Cardiac fibroblast (primary cell): ENCODE data around the gene PANK4.

Source experiments
- DNase-seq, 2 donors: peaks; one replicate each; pipeline versions ENCODE4 v3.0.0 to v3.0.0-alpha.2; 2010; ENCODE audit warnings: low read depth in 2 of 2
- H3K4me3 ChIP-seq, 2 donors: replicated peaks in 1 of 2; 1 replicate in 1 of 2; 2 replicates in 1 of 2; pipeline ENCODE4 v1.5.1; 2011; ENCODE audit warnings: low read depth in 2 of 2, low read length in 2 of 2, mild to moderate bottlenecking in 2 of 2, moderate library complexity in 1 of 2
- TF ChIP-seq, protein P1 (sequence below): IDR thresholded peaks from one replicate; pipeline ENCODE4 v1.5.1; 2011; ENCODE audit warnings: low read depth, mild to moderate bottlenecking, low read length, inconsistent platforms

Gene PANK4

GRCh38 chr1:2468540-2468939, 57.9 kb downstream of the PANK4 start:
- TF ChIP-seq, protein P1, sequence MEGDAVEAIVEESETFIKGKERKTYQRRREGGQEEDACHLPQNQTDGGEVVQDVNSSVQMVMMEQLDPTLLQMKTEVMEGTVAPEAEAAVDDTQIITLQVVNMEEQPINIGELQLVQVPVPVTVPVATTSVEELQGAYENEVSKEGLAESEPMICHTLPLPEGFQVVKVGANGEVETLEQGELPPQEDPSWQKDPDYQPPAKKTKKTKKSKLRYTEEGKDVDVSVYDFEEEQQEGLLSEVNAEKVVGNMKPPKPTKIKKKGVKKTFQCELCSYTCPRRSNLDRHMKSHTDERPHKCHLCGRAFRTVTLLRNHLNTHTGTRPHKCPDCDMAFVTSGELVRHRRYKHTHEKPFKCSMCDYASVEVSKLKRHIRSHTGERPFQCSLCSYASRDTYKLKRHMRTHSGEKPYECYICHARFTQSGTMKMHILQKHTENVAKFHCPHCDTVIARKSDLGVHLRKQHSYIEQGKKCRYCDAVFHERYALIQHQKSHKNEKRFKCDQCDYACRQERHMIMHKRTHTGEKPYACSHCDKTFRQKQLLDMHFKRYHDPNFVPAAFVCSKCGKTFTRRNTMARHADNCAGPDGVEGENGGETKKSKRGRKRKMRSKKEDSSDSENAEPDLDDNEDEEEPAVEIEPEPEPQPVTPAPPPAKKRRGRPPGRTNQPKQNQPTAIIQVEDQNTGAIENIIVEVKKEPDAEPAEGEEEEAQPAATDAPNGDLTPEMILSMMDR = no peak
- no peak for DNase-seq

DNA sequence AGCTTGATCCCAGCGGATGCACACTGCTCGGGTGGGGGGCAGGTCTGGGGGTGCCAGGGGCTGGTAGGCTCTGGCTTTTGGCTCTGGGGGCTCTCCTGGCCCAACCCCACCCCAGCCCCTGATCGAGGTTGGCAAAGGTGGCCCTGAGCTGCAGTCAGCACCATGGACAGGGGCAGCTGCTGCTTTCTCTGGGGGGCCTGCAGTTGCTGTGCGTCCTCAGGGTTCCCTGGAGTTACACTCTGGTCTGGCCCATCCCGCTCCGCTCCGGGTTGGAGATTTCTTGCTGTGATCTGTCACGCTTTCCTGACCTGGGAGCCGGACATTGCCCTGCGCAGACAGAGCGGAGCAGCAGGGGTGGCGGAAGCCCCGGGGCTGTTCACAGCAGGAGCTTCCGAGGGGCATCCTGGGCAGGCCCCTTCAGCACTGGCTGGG, 58.3 kb downstream of the PANK4 start:
- no peak overlapping the region for H3K4me3 ChIP-seq
- TF ChIP-seq, protein P1 = no peak
- DNase-seq = peak; percentile 11 to 31

More at GRCh38 chr1:2468540-2468939, 57.9 kb downstream of the PANK4 start:
- H3K4me3 ChIP-seq = no peak overlapping the region

DNA sequence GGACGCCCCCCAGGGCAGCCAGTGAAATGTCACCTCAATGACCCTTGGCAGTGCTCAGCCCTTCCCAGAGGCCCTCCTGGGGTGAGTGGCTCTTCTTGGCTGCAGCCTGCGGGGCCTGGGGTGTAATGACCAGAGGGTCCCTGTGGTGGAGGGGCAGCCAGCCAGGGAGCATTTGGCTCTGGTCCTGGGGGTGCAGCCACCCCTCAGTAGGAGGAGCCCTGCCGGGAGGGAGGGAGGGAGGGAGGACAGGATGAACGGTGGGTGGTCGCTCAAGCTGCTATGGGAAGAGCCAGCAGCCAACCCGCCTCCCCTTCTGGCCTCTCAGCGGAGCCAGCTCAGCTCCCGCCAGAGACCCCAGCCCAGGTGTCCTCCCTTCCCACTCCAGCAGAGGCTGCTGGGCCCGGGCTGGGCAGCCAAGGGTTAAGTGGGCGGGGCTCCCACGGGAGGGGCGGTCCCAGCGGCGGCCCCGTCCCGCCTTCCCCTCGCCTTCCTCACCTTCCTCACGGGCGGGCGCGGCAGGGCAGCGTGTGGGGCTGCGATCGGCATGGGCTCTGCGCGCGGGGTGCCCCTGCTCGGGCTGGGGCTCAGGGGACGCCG, 59.3 kb downstream of the PANK4 start:
- H3K4me3 ChIP-seq = no peak overlapping the region
- DNase-seq = no peak
- TF ChIP-seq, protein P1 = no peak

GRCh38 chr1:2466270-2466665, 60.1 kb downstream of the PANK4 start:
- TF ChIP-seq, protein P1 = no peak
- no peak for DNase-seq
- H3K4me3 ChIP-seq = no peak overlapping the region

GRCh38 chr1:2465371-2466269, 60.8 kb downstream of the PANK4 start:
- TF ChIP-seq, protein P1 = no peak
- DNase-seq = no peak
- no peak overlapping the region for H3K4me3 ChIP-seq

DNA sequence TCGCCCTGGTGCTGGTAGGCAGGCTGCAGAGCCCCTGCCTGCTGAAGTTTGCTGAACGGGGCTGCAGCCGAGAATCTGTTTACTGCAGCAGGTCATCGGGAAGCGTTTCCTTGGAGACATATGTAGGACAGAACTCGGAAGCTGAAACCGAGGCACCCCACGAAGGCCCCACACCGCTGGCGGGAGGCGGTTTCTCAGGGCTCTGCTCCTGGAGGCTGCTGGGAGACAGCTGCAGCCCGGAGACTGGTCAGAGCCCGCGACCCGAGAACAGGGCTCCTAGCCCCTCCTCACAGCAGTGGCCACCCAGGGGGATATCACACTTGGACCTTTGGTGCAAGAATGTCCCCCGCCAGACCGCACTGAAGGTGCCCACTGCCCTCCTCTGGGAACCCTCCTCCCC, 63.0 kb downstream of the PANK4 start:
- H3K4me3 ChIP-seq = no peak overlapping the region
- TF ChIP-seq, protein P1 = no peak

More for the DNA sequence above, 63.0 kb downstream of the PANK4 start:
- DNase-seq = no peak
